Activated naive CD4-positive, alpha-beta T cell treated with anti-CD3 and anti-CD28 coated beads for 36 hours (primary cell): Measurements from ENCODE around the gene PRCD. TPM values are rescaled to one million over a fixed set of nuclear protein-coding genes. Genes with fewer than 3 reads are reported as not detected.
"Not testable (repeated sequence)": the region's sequence is repeated elsewhere in the genome, so short reads cannot be mapped to it uniquely, and the experiment has no call there.

Experiments used
- CTCF ChIA-PET: fragments of 350-600 bp; sonication (Branson Sonifier 250); formaldehyde crosslinking; loops from one replicate; lab custom pipeline; 2021; ENCODE audit warnings: antibody characterized with exemption; lab: Charles Lee
- DNase-seq: peaks from one replicate; pipeline ENCODE4 v3.0.0-alpha.2; 2020
- H3K27ac Mint-ChIP-seq: one replicate; pipeline ENCODE4 v1.8.0; 2021; ENCODE audit warnings: mild to moderate bottlenecking, mixed read lengths
- H3K27me3 Mint-ChIP-seq: one replicate; pipeline ENCODE4 v1.8.0; 2021; ENCODE audit warnings: low read depth, mixed read lengths
- H3K36me3 Mint-ChIP-seq: one replicate; pipeline ENCODE4 v1.8.0; 2021; ENCODE audit warnings: low read depth, mixed read lengths
- H3K4me1 Mint-ChIP-seq: one replicate; pipeline ENCODE4 v1.8.0; 2021; ENCODE audit warnings: low read depth, mixed read lengths
- H3K4me3 Mint-ChIP-seq: one replicate; pipeline ENCODE4 v1.8.0; 2021; ENCODE audit warnings: mild to moderate bottlenecking, moderate library complexity, mixed read lengths
- H3K9me3 Mint-ChIP-seq: one replicate; pipeline ENCODE4 v1.8.0; 2021; ENCODE audit warnings: mixed read lengths
- intact Hi-C: fragments of 100-400 bp; cut with micrococcal nuclease; formaldehyde crosslinking; loops from one replicate; pipeline ENCODE4 v1.15.1; 2023
- total RNA-seq, 2 experiments: library from RNA; stranded (reverse); gene quantifications; one replicate each; pipeline ENCODE4 v1.2.3, GENCODE V29; 2021

PRCD gene
- total RNA-seq, 2 experiments from 2014 or later, result not detected

GRCh38 chr17:76557368-76558197, 17.7 kb downstream of the PRCD start:
- H3K27me3 Mint-ChIP-seq, result no peaks in the 10 kb centered on the region
- peak overlapping the region; percentile 96 for H3K27ac Mint-ChIP-seq
- DNase-seq, result peak; percentile 97
- peaks cover 54% of the 10 kb centered on the region for H3K4me1 Mint-ChIP-seq
- H3K36me3 Mint-ChIP-seq, result peaks cover 41% of the 10 kb centered on the region
- peak overlapping the region; percentile 96 for H3K4me3 Mint-ChIP-seq
- H3K9me3 Mint-ChIP-seq, result no peaks in the 10 kb centered on the region
- intact Hi-C loops, result loop anchor here (1.0 to 5.0 kb wide), 7 partner anchors 43 to 180 kb away; partner anchors contain the start of genes JMJD6, METTL23, SRSF2 and UBE2O
- CTCF ChIA-PET, result interaction anchor here (0.6 to 2.5 kb wide), 14 partner anchors 9 to 499 kb away, joined by 3 to 19 read pairs (median 4); no protein-coding TSS in a partner anchor

GRCh38 chr17:76558198-76559095, 18.6 kb downstream of the PRCD start:
- Mint-ChIP-seq H3K9me3 (no peaks in the 10 kb centered on the region), H3K4me1 (peaks cover 63% of the 10 kb centered on the region), H3K36me3 (peaks cover 50% of the 10 kb centered on the region), H3K27me3 (no peaks in the 10 kb centered on the region), H3K27ac (peak overlapping the region; percentile 96), H3K4me3 (peak overlapping the region; percentile 96)
- peak; percentile 50 for DNase-seq
- intact Hi-C loops, result loop anchor here (1.0 to 5.0 kb wide), 4 partner anchors 66 to 169 kb away; partner anchors contain the start of genes JMJD6, METTL23 and UBE2O
- CTCF ChIA-PET, result interaction anchor here (0.7 to 2.5 kb wide), 11 partner anchors 9 to 180 kb away, joined by 3 to 19 read pairs (median 5); no protein-coding TSS in a partner anchor

- peaks cover 52% of the 10 kb centered on the region for H3K36me3 Mint-ChIP-seq
- H3K4me1 Mint-ChIP-seq, result peaks cover 63% of the 10 kb centered on the region
- H3K27me3 Mint-ChIP-seq, DNase-seq, H3K9me3 Mint-ChIP-seq: not testable (repeated sequence)
- intact Hi-C loops, result loop anchor here (5.0 kb wide), 2 partner anchors 107 to 168 kb away; partner anchors contain the start of genes JMJD6, METTL23 and UBE2O
- CTCF ChIA-PET, result interaction anchor here (1.0 to 1.9 kb wide), 3 partner anchors 13 to 155 kb away, joined by 4 to 6 read pairs (median 5); no protein-coding TSS in a partner anchor
- peak overlapping the region; percentile 96 for H3K4me3 Mint-ChIP-seq
- peak overlapping the region; percentile 96 for H3K27ac Mint-ChIP-seq
These were observed 19.6 kb downstream of the PRCD start for GRCh38 chr17:76559460-76559859.

DNA sequence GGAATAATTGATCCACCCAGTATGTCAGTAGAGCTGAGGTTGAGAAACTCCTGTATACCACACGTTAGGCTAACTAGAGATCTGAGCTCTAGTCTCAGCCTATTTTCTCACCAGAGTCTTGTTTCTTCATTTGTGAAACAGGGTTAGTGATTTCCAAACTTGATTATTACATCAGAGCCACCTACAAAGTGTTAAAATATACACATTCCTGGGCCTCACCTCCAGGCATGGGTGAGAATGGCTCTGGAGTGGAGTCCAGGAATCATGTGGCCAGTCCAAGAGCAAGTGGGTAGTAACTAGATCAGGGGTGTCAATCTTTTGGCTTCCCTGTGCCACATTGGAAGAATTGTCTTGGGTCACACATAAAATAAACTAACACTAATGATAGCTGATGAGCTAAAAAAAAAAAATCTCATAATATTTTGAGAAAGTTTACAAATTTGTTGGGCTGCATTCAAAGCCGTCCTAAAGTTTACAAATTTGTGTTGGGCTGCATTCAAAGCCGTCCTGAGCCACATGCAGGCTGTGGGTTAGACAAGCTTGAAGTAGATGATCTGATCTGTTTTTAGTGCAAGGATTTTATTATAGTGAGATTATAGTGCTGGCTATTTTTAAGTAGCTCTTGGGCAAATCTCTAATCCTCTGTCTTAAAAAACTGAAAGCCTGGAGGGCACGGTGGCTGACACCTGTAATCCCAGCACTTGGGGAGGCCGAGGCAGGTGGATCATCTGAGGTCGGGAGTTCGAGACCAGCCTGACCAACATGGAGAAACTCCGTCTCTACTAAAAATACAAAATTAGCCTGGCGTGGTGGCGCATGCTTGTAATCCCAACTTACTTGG, 20.4 kb downstream of the PRCD start:
- peak overlapping the region; percentile 57 for H3K4me3 Mint-ChIP-seq
- peak overlapping the region; percentile 66 for H3K27ac Mint-ChIP-seq
- H3K4me1 Mint-ChIP-seq, result peaks cover 67% of the 10 kb centered on the region
- CTCF ChIA-PET, result interaction anchor here (0.6 to 1.9 kb wide), 4 partner anchors 14 to 165 kb away, joined by 4 to 6 read pairs (median 4); no protein-coding TSS in a partner anchor
- peaks cover 57% of the 10 kb centered on the region for H3K36me3 Mint-ChIP-seq
- H3K27me3 Mint-ChIP-seq, result no peaks in the 10 kb centered on the region
- no peak for DNase-seq
- intact Hi-C loops, result no loop called here
- H3K9me3 Mint-ChIP-seq, result no peaks in the 10 kb centered on the region

- Mint-ChIP-seq H3K27ac (peak overlapping the region; percentile 61), H3K36me3 (peaks cover 63% of the 10 kb centered on the region), H3K4me3 (peak overlapping the region; percentile 36), H3K9me3 (no peaks in the 10 kb centered on the region), H3K4me1 (peaks cover 66% of the 10 kb centered on the region), H3K27me3 (no peaks in the 10 kb centered on the region)
- CTCF ChIA-PET, result interaction anchor here (1.2 to 1.9 kb wide), 3 partner anchors 63 to 154 kb away, joined by 4 to 6 read pairs (median 4); no protein-coding TSS in a partner anchor
- intact Hi-C loops, result no loop called here
- DNase-seq, result no peak
These were observed 21.0 kb downstream of the PRCD start for GRCh38 chr17:76560877-76561221.

DNA sequence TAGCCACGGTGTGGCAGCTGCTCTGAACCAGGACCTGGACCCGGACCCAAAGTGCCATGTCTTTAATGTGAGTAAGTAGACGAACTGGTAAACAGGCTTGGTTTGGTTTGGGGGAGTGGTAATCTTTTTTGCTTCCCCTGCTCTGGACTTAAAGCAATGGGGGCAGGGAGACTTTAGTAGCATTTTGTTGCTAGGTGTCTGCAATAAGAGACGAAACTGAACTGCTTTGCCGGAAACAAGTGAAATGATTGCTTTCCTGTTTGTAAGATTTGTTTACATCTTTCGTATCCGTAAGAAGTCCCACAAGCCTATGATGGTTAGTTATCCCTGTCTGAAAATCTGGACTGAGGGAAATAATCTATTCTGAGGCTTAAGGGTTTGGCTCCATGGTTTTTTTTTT, 21.5 kb downstream of the PRCD start:
- Mint-ChIP-seq H3K36me3 (peaks cover 67% of the 10 kb centered on the region), H3K4me1 (peaks cover 70% of the 10 kb centered on the region), H3K9me3 (no peaks in the 10 kb centered on the region), H3K27ac (peak overlapping the region; percentile 61), H3K4me3 (peak overlapping the region; percentile 6), H3K27me3 (no peaks in the 10 kb centered on the region)
- intact Hi-C loops, result no loop called here
- DNase-seq, result no peak
- CTCF ChIA-PET, result interaction anchor here (1.2 kb wide), 1 partner anchor 63 kb away, joined by 4 read pairs; no protein-coding TSS in a partner anchor

DNA sequence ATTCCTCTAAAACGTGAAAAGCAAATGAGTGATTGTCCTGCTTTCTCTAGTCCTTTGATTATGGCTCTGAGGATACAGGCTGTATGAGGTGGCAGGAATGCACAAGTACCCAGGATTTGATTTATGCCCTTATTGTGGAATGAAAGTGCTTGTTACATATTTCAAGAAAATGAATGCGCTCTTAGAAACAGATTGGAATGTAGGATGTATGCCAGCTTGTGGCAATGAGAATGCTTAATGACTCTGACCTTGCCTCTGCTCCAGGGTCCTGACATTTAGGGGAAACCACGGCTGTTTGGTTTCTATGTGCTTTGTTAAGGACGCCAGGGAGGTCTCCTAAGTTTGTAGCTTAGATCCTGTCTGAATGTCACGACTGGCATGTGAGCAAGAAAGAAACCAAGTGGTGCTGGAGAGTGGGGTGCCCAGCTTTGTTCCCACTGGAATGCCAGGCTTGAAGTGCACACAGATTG, 22.0 kb downstream of the PRCD start:
- Mint-ChIP-seq H3K27ac (peak overlapping the region; percentile 61), H3K27me3 (no peaks in the 10 kb centered on the region), H3K4me3 (peak overlapping the region; percentile 6), H3K9me3 (no peaks in the 10 kb centered on the region), H3K36me3 (peaks cover 68% of the 10 kb centered on the region), H3K4me1 (peaks cover 67% of the 10 kb centered on the region)
- intact Hi-C loops, result no loop called here
- DNase-seq, result no peak
- CTCF ChIA-PET, result interaction anchor here (1.2 kb wide), 1 partner anchor 62 kb away, joined by 4 read pairs; no protein-coding TSS in a partner anchor

GRCh38 chr17:76562734-76563148, 22.9 kb downstream of the PRCD start:
- Mint-ChIP-seq H3K4me3 (no peak overlapping the region), H3K9me3 (no peaks in the 10 kb centered on the region), H3K27ac (peak overlapping the region; percentile 69), H3K36me3 (peaks cover 68% of the 10 kb centered on the region), H3K4me1 (peaks cover 62% of the 10 kb centered on the region), H3K27me3 (no peaks in the 10 kb centered on the region)
- CTCF ChIA-PET, result no interaction called here
- intact Hi-C loops, result no loop called here
- peak; percentile 27 for DNase-seq

DNA sequence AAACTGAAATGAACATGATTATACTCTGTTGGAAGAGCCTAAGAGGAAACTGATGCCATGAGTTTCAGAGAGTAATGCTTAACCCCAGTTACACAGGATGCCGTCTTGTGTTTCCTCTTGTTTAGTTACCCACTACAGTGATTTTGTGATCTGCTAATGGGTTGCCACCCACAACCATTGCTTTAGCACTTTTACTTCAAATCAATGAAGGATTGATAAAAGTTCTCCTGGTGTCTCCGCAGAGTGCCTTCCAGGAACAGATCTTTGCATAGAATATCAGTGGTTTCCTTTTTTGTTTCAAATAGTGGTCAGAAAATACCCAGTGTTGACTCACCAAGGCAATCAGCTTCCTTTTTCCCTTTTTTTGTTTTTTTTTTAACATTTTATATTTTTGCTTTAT, 23.5 kb downstream of the PRCD start:
- H3K36me3 Mint-ChIP-seq, result peaks cover 62% of the 10 kb centered on the region
- peaks cover 62% of the 10 kb centered on the region for H3K4me1 Mint-ChIP-seq
- H3K4me3 Mint-ChIP-seq, intact Hi-C loops, DNase-seq, CTCF ChIA-PET, H3K9me3 Mint-ChIP-seq, H3K27me3 Mint-ChIP-seq: not testable (repeated sequence)
- peak overlapping the region; percentile 50 for H3K27ac Mint-ChIP-seq

- H3K4me3 Mint-ChIP-seq, H3K27me3 Mint-ChIP-seq, intact Hi-C loops, CTCF ChIA-PET, H3K9me3 Mint-ChIP-seq: not testable (repeated sequence)
- DNase-seq, result peak; percentile 43
- peak overlapping the region; percentile 11 for H3K27ac Mint-ChIP-seq
- H3K4me1 Mint-ChIP-seq, result peaks cover 47% of the 10 kb centered on the region
- H3K36me3 Mint-ChIP-seq, result peaks cover 46% of the 10 kb centered on the region
These were observed 25.3 kb downstream of the PRCD start for GRCh38 chr17:76564991-76565727.
